Choroid plexus epithelial cell (primary cell): Measurements from ENCODE around the gene MICALL2.

Experiments
- DNase-seq: peaks from one replicate; pipeline ENCODE4 v3.0.0-alpha.2; 2010; ENCODE audit warnings: low read depth
- H3K4me3 ChIP-seq: 2 replicates; pipeline ENCODE4 v1.5.1; 2011; ENCODE audit warnings: low read depth, mild to moderate bottlenecking, control low read depth, low read length, moderate library complexity
- TF ChIP-seq, protein P1 (sequence below): conservative IDR thresholded peaks from 2 replicates; pipeline ENCODE4 v1.5.1; 2011; ENCODE audit warnings: low read depth, mild to moderate bottlenecking, control low read depth, inconsistent platforms, low read length, moderate library complexity

The MICALL2 gene

DNA sequence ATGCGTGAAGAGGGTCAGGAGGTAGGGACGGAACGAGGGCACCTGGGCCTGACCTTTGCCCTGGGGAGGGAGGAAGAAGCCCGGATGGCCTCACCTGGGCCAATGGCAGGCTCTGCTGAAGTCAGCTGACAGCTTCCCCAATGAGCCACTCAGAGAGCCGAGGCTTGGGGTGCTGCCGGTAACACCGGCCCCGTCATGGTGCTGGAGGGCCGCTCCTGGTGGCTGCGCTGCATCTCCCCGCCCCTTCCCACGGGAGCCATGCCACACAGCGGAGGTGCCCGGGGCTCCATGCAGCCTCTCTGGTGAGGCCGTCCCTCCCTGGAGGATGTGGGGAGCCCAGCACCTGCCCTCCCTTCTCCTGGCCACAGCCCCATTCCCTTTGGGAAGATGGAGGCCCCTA, 17.6 kb upstream of the MICALL2 start:
- TF ChIP-seq, protein P1, sequence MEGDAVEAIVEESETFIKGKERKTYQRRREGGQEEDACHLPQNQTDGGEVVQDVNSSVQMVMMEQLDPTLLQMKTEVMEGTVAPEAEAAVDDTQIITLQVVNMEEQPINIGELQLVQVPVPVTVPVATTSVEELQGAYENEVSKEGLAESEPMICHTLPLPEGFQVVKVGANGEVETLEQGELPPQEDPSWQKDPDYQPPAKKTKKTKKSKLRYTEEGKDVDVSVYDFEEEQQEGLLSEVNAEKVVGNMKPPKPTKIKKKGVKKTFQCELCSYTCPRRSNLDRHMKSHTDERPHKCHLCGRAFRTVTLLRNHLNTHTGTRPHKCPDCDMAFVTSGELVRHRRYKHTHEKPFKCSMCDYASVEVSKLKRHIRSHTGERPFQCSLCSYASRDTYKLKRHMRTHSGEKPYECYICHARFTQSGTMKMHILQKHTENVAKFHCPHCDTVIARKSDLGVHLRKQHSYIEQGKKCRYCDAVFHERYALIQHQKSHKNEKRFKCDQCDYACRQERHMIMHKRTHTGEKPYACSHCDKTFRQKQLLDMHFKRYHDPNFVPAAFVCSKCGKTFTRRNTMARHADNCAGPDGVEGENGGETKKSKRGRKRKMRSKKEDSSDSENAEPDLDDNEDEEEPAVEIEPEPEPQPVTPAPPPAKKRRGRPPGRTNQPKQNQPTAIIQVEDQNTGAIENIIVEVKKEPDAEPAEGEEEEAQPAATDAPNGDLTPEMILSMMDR = no peak
- DNase-seq = no peak

DNA sequence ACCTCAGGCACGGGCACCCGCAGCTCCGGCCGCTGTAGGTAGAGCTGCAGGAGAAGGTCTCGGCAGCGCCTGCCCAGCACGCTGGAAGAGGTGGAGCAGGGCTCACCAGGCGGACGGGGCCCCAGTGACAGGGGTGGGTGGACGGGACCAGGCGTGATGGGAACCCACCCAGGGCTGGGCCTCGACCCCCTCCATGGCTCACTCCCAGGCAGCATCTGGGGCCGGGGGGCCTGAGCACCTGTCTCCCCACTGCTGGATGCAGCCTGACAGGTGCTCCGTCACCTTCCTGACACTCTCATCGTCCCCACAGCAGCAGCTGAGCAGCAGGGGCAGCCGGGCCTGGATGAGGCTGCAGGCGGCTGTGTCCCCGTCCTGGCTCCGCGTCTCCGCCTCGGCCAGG, 16.7 kb upstream of the MICALL2 start:
- H3K4me3 ChIP-seq = no peak overlapping the region
- TF ChIP-seq, protein P1 = no peak
- no peak for DNase-seq

More for the DNA sequence above, 17.6 kb upstream of the MICALL2 start:
- H3K4me3 ChIP-seq = no peak overlapping the region

DNA sequence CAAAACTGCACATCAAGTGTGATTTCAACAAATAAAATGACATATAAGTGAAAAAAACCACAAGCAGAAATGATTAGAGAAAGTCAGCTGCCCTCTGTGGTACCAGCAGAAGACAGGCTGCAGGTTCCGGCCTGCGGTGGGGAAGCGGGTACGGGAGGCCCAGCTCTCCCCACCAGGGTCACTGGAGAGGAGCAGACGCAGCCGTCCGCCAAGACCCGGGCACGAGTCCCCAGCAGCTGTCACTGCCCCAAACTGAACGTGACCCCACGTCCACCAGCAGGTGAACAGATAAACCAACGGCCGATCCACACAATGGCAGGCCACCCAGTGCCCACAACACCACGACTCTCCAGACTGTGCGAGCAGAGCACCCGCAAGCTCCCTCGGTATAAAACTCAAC, 16.1 kb upstream of the MICALL2 start:
- DNase-seq = no peak
- H3K4me3 ChIP-seq = no peak overlapping the region
- TF ChIP-seq, protein P1 = no peak

DNA sequence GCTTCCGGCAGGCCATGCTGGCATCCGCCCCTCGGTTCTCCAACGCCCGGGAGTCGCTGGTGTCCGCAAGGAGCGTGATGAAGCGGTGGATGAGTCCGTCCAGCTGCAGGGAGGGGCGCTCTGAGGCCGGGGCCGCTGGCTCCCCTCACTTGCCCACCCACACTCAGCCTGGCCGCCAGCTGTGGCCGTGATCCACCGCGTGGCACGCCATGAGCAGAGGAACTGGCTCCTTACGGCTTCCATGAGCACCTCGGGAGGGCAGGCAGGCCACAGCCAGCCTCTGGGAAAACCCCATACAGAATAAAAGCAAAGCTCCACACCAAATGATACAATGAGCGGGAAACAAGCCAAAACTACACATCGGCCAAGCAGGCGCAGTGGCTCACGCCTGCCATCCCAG, 15.5 kb upstream of the MICALL2 start:
- TF ChIP-seq, protein P1 = no peak
- DNase-seq = no peak
- no peak overlapping the region for H3K4me3 ChIP-seq

DNA sequence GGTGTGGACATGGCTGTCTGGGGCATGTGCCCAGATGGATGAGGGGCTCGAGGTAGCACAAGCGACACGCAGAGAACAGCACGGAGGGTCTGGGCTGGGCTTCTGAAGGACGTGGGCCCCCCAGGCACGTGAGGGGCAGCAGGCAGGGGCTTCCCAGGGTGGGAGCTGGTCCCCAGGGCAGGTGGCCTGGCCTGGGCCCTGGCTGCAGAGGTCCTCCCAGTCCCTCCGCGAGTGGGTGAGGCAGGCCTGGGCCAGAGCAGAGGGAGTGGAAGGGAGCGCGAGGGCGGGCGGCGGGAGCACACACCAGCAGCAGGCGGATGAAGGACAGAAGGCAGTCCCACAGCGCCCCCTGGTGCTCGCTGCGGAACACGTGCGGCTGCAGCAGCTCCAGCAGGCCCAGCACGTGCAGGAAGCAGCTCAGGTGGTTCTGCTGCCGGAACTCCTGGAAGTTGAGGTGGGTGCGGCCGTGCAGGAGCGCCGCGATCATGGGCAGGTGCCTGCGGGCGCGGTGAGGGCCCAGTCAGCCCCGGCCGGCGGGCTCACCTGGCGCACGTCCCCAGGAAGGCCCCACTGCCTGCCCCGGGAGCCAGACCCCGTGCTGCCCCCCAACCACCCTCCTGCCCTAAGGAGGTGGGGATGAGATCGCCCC, 14.7 kb upstream of the MICALL2 start:
- peak; percentile 92 for DNase-seq
- TF ChIP-seq, protein P1 = peak; percentile 86
- H3K4me3 ChIP-seq = no peak overlapping the region

DNA sequence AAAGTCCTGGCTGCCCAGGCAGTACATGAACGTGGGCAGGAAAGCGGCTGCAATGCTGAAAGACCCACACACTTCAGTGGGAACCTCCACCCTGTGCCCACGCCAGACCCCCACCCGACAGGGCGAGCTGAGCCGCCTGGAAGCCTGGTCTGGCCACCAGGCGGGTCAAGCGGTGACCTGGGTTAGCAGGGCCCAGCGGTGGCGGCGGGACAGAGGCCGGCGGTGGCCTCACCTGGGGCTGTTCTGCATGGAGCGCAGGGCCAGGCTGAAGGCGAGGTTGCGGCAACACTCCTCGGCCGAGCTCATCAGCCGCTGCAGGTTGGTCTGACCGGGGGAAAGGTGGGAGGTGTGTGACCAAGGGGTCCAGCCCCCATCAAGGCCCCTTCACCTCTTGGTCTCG, 11.6 kb upstream of the MICALL2 start:
- TF ChIP-seq, protein P1 = no peak
- H3K4me3 ChIP-seq = no peak overlapping the region
- DNase-seq = no peak

DNA sequence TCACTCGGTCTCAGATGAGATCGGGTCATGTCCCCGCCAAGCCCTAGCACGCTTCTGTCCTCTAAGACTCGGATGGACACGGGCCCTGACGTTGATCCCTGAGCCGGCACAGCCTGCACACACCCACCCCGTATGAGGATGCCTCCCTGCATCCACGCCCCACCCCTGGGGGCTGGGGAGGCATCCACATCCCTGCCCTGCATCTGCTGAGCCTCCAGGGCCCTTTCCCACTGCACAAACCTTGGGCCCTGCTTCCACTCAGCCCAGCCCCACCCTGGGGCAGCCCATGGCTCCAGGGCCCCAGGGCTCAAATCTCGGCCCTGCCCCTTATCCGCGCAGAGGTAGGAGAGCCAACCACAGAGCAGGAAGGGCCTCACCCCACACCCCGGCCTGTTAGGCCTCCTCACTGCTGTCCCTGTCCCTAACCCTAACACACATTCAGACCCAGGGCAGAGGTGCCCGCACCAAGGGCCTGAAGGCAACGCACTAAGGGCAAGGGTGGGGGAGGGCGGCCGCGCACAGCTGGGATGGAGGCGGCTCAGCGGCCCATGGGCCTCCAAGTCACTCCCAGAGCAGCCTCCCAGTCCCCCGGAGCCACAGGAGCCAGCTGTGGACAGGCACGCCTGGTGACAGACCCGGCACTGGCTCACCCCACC, 9.5 kb upstream of the MICALL2 start:
- TF ChIP-seq, protein P1 = no peak
- DNase-seq = no peak
- H3K4me3 ChIP-seq = no peak overlapping the region
